Measurements from ENCODE around the gene ZEB1.
A peak's percentile ranks its signal among the peaks of the same experiment; 100 is the strongest.

ZEB1 gene

DNA sequence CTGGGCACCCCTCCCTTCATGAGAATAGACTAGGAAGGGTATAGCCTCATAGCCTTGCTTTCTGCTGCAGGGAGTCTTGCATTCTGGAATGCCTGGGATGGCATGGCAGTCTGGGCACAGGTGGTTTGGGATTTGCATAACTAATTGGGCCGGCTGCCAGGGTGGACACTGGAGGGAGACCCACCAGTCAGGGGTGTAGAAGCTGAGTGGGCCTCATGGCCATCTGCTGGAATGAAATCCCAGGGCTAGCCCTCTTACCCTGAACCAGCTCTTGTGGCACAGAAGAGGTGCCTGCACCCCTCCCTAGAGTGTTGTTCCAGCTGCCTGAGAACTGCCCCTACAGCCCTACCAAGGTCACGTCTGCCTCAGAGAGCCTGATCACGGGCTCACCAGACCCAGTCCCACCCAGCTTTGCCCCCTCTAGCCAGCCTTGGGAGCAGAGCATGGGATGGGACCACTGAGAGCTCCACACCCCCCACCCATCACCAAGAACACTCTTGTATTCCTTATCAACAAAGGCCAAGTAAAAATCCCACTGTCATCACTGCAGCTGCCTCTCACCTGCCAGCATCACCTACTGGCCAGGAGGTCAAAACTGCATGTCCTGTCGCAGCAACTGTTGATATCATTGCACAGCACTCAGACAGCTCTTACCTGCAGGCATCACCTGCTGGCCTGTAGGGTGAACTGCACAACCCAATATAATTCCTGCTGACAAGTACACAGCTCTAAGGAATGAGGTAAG lies 148.9 kb downstream of the ZEB1 start:
- ChIA-PET POLR2A (ENCODE audit: low non-redundant PET) (no interaction called here), CTCF (interaction anchor here (0.6 to 0.9 kb wide), 3 partner anchors 75 to 465 kb away, joined by 3 to 4 read pairs (median 3); no protein-coding TSS in a partner anchor)
- no peak for DNase-seq (ENCODE audit: low spot score)
- TF ChIP-seq, protein P1, sequence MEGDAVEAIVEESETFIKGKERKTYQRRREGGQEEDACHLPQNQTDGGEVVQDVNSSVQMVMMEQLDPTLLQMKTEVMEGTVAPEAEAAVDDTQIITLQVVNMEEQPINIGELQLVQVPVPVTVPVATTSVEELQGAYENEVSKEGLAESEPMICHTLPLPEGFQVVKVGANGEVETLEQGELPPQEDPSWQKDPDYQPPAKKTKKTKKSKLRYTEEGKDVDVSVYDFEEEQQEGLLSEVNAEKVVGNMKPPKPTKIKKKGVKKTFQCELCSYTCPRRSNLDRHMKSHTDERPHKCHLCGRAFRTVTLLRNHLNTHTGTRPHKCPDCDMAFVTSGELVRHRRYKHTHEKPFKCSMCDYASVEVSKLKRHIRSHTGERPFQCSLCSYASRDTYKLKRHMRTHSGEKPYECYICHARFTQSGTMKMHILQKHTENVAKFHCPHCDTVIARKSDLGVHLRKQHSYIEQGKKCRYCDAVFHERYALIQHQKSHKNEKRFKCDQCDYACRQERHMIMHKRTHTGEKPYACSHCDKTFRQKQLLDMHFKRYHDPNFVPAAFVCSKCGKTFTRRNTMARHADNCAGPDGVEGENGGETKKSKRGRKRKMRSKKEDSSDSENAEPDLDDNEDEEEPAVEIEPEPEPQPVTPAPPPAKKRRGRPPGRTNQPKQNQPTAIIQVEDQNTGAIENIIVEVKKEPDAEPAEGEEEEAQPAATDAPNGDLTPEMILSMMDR (conservative IDR thresholded peaks at IDR 0.05; ENCODE audit: low read depth), result 0 out of 2 replicates have a peak, but pooled peaks have one; percentile 13
- H3K27ac ChIP-seq, result no peak overlapping the region

DNA sequence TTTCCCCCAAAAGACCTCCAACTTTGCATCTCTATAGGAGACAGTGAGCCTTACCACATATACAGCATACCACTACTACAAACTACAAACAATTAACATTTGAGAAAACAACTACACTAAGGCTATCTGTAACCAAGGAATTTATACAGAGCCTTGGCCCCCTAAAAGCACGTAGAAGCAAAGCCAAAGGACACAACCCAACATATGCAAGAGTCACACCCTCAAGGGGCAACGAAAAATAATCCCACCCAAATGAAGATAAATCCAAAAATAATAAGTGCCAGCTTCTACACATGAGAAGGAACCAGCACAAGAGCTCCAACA lies 149.5 kb downstream of the ZEB1 start:
- no peak overlapping the region for H3K27ac ChIP-seq
- ChIA-PET POLR2A (ENCODE audit: low non-redundant PET) (no interaction called here), CTCF (interaction anchor here (0.6 kb wide), 1 partner anchor 75 kb away, joined by 4 read pairs; no protein-coding TSS in a partner anchor)
- no peak for DNase-seq (ENCODE audit: low spot score)
- TF ChIP-seq, protein P1 (conservative IDR thresholded peaks at IDR 0.05; ENCODE audit: low read depth), result no peak

DNA sequence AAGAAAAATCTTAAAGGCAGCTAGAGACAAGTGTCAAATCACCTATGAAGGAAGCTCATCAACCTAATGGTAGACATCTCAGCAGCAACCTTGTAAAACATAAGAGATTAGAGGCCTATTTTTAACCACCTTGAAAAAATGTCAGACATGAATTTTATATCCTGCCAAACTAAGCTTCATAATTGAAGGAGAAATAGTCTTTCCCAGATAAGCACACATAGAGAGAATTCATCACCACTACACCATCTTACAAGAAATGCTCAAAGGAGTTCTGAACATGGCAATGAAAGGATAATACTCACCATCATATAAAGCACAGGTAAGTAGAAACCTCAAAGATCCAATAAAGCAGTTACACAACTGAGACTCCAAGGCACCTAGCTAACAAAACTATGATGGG lies 156.5 kb downstream of the ZEB1 start:
- TF ChIP-seq, protein P1 (conservative IDR thresholded peaks at IDR 0.05; ENCODE audit: low read depth), result no peak
- H3K27ac ChIP-seq, result no peak overlapping the region
- ChIA-PET POLR2A (ENCODE audit: low non-redundant PET) (no interaction called here), CTCF (interaction anchor here (0.7 kb wide), 1 partner anchor 157 kb away, joined by 3 read pairs; no protein-coding TSS in a partner anchor)
- DNase-seq (ENCODE audit: low spot score), result no peak

DNA sequence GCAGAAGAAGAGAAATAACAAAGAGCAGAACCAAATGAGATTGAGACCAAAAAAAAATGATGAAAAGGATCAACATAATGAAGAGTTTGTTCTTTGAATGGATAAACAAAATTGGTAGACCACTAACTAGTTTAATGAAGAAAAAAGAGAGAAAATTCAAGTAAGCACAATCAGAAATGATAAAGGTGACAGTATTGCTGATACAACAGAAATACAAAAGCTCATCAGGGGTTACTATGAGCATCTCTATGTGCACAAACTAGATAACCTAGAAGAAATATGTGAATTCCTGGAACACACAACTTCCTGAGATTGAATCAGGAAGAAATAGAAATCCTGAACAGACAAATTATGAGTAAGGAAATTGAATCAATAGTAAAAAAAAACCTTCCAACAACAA lies 157.1 kb downstream of the ZEB1 start:
- no peak overlapping the region for H3K27ac ChIP-seq
- CTCF ChIA-PET, result no interaction called here
- TF ChIP-seq, protein P1 (conservative IDR thresholded peaks at IDR 0.05; ENCODE audit: low read depth), result no peak
- POLR2A ChIA-PET (ENCODE audit: low non-redundant PET), result no interaction called here
- DNase-seq (ENCODE audit: low spot score), result no peak

DNA sequence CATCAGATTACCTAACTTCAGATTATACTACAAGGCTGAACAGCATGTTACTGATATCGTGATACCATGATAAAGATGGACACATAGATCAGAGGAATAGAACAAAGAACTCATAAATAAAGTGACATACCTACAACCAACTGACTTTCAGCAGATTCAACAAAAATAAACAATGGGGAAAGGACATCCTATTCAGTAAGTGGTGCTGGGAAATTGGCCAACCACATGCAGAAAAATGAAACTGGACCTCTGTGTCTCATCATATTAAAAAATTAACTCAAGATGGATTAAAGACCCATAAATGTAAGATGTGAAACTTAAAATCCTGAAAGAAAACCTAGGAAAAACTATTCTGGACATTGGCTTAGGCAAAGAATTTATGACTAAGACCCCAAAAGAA lies 158.6 kb downstream of the ZEB1 start:
- DNase-seq (ENCODE audit: low spot score), result no peak
- no peak overlapping the region for H3K27ac ChIP-seq
- TF ChIP-seq, protein P1 (conservative IDR thresholded peaks at IDR 0.05; ENCODE audit: low read depth), result no peak
- ChIA-PET CTCF (no interaction called here), POLR2A (ENCODE audit: low non-redundant PET) (no interaction called here)

DNA sequence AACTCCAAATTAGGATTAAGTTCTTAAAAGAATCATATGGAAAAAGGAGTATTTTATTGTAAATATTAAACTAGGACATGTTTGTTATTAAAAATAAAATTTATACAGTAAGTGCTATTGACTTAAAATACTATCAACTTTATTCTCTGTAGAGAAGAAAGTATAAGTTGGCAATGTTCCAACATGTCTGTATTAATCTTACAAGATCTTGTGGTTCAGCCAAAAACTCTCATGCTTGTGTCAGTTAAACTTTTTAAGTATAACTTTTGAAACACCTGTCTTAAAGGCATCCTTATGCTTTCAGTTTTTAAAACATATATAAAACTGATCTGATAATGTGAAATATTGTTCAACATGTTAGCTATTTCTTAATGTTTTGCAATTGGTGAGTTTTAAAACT lies 160.7 kb downstream of the ZEB1 start:
- ChIA-PET POLR2A (ENCODE audit: low non-redundant PET) (no interaction called here), CTCF (interaction anchor here (0.7 kb wide), 1 partner anchor 97 kb away, joined by 3 read pairs; no protein-coding TSS in a partner anchor)
- no peak overlapping the region for H3K27ac ChIP-seq
- TF ChIP-seq, protein P1 (conservative IDR thresholded peaks at IDR 0.05; ENCODE audit: low read depth), result no peak
- DNase-seq (ENCODE audit: low spot score), result no peak
